Bronchus fibroblast of lung (primary cell): ENCODE data around the gene RTL3. TPM values are rescaled to one million over a fixed set of nuclear protein-coding genes. Genes with fewer than 3 reads are reported as not detected.

Source experiments
- total RNA-seq: library from RNA; depleted of rRNA; stranded (reverse); fragments of >200 nt; gene quantifications from 2 replicates; pipeline ENCODE4 v1.2.3, GENCODE V29; 2015

Gene RTL3
- 0.30 and 0.50 TPM in 2 replicates for total RNA-seq

GRCh38 chrX:78658845-78659744, at the start of gene RTL3:
TSS of gene RTL3 (minus strand) at chrX:78659328. CDS start at chrX:78658420, 908 bp downstream.

Other genes with a start within 250 kb of the RTL3 start
- gene LPAR4, start 88.4 kb upstream of the RTL3 start, total RNA-seq = 0.15 and 0.17 TPM in 2 replicates